ENCODE measurements around the gene FGF6. TPM values are rescaled to one million over a fixed set of nuclear protein-coding genes. Genes with fewer than 3 reads are reported as not detected.

Gene FGF6
- total and polyA plus RNA-seq, 9 of the 15 experiments (the other 6 are each of a cell fraction or from before 2014, with no cell fraction given), result 0.14 TPM; not detected in 8

GRCh38 chr12:4388662-4389061 is 57.0 kb downstream of the FGF6 start (continued):
- no peak for TF ChIP-seq ZKSCAN1 (IDR thresholded peaks at IDR 0.05; ENCODE audit: low read depth, low read length)
- no peak for TF ChIP-seq TOE1 (IDR thresholded peaks at IDR 0.05; ENCODE audit: borderline replicate concordance)
- TF ChIP-seq TOE1 (CRISPR knock-in tag; IDR thresholded peaks at IDR 0.05; ENCODE audit: borderline replicate concordance, low read depth), result no peak
- TF ChIP-seq SIX5 (IDR thresholded peaks at IDR 0.05; ENCODE audit: borderline replicate concordance in 1 of 2, insufficient read depth in 1 of 2, low read depth in 1 of 2, low read length in 2 of 2), result no peak
- no peak for TF ChIP-seq ZNF140 (CRISPR knock-in tag; IDR thresholded peaks at IDR 0.05)
- no peak for TF ChIP-seq NR0B1 (IDR thresholded peaks at IDR 0.05; ENCODE audit: partially characterized antibody)
- TF ChIP-seq HMGN3 (IDR thresholded peaks at IDR 0.05; ENCODE audit: borderline replicate concordance, extremely low read depth, insufficient read length, low read depth, low read length), result no peak
- TF ChIP-seq, protein P1, sequence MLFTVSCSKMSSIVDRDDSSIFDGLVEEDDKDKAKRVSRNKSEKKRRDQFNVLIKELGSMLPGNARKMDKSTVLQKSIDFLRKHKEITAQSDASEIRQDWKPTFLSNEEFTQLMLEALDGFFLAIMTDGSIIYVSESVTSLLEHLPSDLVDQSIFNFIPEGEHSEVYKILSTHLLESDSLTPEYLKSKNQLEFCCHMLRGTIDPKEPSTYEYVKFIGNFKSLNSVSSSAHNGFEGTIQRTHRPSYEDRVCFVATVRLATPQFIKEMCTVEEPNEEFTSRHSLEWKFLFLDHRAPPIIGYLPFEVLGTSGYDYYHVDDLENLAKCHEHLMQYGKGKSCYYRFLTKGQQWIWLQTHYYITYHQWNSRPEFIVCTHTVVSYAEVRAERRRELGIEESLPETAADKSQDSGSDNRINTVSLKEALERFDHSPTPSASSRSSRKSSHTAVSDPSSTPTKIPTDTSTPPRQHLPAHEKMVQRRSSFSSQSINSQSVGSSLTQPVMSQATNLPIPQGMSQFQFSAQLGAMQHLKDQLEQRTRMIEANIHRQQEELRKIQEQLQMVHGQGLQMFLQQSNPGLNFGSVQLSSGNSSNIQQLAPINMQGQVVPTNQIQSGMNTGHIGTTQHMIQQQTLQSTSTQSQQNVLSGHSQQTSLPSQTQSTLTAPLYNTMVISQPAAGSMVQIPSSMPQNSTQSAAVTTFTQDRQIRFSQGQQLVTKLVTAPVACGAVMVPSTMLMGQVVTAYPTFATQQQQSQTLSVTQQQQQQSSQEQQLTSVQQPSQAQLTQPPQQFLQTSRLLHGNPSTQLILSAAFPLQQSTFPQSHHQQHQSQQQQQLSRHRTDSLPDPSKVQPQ (CRISPR knock-in tag; IDR thresholded peaks at IDR 0.05; ENCODE audit: borderline replicate concordance), result no peak
- no peak for TF ChIP-seq ZKSCAN8 (CRISPR knock-in tag; IDR thresholded peaks at IDR 0.05)
- TF ChIP-seq JUND (IDR thresholded peaks at IDR 0.05; ENCODE audit: borderline replicate concordance, low read depth, low read length), result peak; percentile 49
- TF ChIP-seq JUND (tag; IDR thresholded peaks at IDR 0.05; ENCODE audit: borderline replicate concordance, low read depth, low read length), result peak; percentile 39; the same call in 1 of the 3 replicates
- TF ChIP-seq NFRKB (IDR thresholded peaks at IDR 0.05; ENCODE audit: low read depth), result no peak
- TF ChIP-seq SRSF7 (optimal IDR thresholded peaks at IDR 0.05; ENCODE audit: low read depth, low read length), result no peak
- TF ChIP-seq, protein P2, sequence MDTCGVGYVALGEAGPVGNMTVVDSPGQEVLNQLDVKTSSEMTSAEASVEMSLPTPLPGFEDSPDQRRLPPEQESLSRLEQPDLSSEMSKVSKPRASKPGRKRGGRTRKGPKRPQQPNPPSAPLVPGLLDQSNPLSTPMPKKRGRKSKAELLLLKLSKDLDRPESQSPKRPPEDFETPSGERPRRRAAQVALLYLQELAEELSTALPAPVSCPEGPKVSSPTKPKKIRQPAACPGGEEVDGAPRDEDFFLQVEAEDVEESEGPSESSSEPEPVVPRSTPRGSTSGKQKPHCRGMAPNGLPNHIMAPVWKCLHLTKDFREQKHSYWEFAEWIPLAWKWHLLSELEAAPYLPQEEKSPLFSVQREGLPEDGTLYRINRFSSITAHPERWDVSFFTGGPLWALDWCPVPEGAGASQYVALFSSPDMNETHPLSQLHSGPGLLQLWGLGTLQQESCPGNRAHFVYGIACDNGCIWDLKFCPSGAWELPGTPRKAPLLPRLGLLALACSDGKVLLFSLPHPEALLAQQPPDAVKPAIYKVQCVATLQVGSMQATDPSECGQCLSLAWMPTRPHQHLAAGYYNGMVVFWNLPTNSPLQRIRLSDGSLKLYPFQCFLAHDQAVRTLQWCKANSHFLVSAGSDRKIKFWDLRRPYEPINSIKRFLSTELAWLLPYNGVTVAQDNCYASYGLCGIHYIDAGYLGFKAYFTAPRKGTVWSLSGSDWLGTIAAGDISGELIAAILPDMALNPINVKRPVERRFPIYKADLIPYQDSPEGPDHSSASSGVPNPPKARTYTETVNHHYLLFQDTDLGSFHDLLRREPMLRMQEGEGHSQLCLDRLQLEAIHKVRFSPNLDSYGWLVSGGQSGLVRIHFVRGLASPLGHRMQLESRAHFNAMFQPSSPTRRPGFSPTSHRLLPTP (IDR thresholded peaks at IDR 0.05; ENCODE audit: borderline replicate concordance, extremely low read depth, insufficient read length), result no peak
- TF ChIP-seq MAZ (CRISPR knock-in tag; conservative IDR thresholded peaks at IDR 0.05 in 1 of 2, IDR thresholded peaks at IDR 0.05 in 1 of 2), result peak; percentile 18 to 71; a peak in 2 of 4 replicates
- peak; percentile 93 for TF ChIP-seq DPF2 (IDR thresholded peaks at IDR 0.05)
- no peak for TF ChIP-seq MXD1 (CRISPR knock-in tag; IDR thresholded peaks at IDR 0.05; ENCODE audit: borderline replicate concordance, poor library complexity, severe bottlenecking)
- TF ChIP-seq KDM4B (IDR thresholded peaks at IDR 0.05; ENCODE audit: borderline replicate concordance in 2 of 2, low read depth in 1 of 2), result no peak
- no peak for TF ChIP-seq CHCHD3 (CRISPR knock-in tag; IDR thresholded peaks at IDR 0.05)
- TF ChIP-seq CBX5 (IDR thresholded peaks at IDR 0.05; ENCODE audit: borderline replicate concordance, low read depth), result no peak
